Measurements from ENCODE around the gene SLC5A12.
A peak's percentile ranks its signal among the peaks of the same experiment; 100 is the strongest.

Gene SLC5A12, protein sequence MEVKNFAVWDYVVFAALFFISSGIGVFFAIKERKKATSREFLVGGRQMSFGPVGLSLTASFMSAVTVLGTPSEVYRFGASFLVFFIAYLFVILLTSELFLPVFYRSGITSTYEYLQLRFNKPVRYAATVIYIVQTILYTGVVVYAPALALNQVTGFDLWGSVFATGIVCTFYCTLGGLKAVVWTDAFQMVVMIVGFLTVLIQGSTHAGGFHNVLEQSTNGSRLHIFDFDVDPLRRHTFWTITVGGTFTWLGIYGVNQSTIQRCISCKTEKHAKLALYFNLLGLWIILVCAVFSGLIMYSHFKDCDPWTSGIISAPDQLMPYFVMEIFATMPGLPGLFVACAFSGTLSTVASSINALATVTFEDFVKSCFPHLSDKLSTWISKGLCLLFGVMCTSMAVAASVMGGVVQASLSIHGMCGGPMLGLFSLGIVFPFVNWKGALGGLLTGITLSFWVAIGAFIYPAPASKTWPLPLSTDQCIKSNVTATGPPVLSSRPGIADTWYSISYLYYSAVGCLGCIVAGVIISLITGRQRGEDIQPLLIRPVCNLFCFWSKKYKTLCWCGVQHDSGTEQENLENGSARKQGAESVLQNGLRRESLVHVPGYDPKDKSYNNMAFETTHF

DNA sequence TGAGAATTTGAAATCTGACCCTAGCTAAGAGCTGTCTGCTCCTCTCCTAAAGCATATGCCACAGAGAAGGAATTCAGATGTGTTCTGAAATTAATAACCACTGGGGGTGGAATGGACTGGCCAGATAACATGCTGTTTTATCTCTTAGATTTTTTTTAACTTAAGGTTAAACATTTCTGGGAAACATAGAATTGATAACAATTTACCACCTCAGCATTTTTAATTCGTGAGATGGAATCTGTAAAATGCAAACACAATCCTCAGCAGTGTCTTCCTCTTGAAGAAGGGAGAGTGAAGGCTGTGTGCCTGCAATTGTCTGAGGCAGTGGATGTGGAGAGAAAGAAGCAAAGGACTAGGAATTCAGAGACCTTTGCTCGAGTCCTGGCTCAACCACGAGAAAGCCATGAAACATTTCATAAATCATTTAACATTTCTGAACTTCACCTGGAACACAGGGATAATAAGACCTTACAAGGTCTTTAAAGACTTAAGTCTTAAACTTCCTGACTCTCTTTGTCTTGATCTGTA, at the start of gene SLC5A12:
Gene SLC5A12, minus strand, starts transcription at position 113 of the 528 bp plus-strand sequence. CDS start 346 bp downstream, outside the sequence.
- intact Hi-C loops (cut with DNase I), result no loop called here
- DNase-seq, result no peak

DNA sequence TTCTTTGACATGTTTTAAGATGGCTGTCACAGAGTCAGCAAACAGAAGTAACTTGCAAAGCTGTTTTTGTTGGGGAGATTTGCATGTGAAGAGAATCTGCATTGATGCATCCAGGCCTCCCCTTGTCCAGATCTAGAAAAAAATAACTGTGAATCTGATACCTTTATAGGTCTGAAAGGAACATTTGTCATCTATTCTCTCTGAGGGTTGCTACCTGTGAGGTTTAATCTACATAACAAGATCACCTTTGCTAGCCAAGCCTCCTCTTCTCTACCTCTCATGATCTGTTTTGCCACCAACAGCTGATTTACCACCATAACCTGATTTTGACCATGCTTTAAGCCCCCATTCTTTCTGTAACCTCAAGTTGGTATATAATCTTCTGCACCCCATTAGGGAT, 47.2 kb upstream of the SLC5A12 start:
- DNase-seq, result no peak
- intact Hi-C loops (cut with DNase I), result no loop called here

DNA sequence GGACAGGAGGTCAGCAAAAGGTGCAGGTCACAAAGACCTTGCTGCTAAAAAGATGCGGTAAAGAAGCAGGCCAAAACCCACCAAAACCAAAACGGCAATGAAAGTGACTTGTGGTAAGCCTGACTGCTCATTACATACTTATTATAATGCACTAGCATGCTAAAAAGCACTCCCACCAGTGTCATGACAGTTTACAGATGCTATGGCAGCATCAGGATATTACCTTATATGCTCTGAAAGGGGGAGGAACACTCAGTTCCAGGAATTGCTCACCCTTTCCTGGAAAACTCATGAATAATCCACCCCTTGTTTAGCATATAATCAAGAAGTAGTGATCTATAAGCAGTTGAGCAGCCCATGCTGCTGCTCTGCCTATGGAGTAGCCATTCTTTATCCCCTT, 45.2 kb upstream of the SLC5A12 start:
- DNase-seq, result no peak
- intact Hi-C loops (cut with DNase I), result no loop called here

DNA sequence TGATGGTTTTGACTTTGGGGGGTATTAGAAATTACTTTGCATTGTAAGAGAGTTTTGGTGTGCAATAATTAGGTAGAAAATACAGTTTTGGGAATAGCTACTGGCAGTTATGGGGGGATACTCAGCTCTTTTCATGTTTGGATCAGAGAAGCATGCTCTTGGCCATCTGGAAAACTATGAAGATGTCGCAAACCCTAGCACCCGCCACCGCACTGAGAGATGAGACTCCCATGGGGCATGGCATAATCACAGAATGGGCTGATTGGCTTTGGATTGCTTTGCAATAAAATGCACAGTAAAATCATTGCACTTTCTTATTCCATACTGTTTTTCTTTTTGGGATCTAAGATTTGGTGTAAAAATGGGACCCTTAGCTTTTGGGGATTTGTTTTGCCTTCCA, 43.5 kb upstream of the SLC5A12 start:
- intact Hi-C loops (cut with DNase I), result no loop called here
- no peak for DNase-seq

DNA sequence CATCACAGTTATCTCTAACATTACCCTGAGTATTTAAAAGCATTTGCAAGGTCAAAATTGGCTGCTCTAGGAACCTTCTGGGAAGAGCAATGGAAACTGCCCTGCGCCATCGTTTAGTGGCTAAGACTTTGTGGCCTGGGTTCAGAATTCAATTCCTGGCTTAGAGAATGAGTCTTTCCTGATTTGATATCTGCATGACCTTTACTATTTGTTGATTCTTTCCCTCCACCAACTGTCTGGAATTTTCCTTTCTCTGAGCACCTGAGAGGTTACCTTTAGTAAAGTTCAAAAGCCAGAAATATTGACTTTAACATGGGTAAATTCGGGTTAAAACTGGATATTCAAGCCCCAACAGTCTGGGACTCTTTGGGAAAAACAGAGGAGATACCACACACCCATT, 43.0 kb upstream of the SLC5A12 start:
- no peak for DNase-seq
- intact Hi-C loops (cut with DNase I), result no loop called here

DNA sequence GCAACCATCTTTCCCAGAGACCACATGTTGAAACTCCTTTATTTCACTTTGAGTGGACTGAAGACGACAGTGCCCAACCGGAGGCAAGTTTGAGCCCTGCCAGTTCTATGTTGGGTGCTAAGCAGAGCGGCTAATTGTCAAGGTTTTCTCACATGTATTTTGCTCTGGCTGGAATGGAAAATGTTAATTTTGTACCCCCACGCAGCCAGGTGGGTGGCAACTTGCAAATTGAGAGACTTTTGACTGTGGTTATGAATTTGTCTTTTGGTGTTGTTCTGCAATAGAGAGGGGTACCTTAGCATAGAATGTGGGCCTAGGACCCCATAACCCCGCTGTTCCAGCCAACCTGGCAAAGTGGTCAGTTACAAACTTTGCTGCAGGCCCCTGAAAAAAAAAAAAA, 42.5 kb upstream of the SLC5A12 start:
- intact Hi-C loops (cut with DNase I), result no loop called here
- peak in 34 of 42 donors; percentile 4 to 66 (median 33) for DNase-seq

DNA sequence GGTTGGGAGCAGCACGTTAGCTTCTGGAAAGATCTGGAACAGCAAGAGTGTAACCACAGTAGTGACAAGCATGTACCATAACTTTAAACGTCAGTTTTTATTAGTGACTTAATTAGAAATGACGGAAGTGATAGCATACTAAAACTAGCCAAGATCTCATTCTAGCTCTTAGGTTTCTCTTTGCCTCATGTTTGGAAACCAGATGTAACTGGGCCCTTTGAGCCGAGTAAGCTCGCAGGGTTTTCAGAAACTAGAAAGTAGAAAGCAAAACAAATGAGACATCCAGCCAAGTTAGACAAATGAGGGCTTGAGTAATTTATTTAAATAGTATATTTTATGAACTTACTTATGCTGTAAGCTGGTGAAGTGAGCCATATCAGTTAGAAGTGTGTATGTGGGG, 40.2 kb upstream of the SLC5A12 start:
- intact Hi-C loops (cut with DNase I), result no loop called here
- no peak for DNase-seq

DNA sequence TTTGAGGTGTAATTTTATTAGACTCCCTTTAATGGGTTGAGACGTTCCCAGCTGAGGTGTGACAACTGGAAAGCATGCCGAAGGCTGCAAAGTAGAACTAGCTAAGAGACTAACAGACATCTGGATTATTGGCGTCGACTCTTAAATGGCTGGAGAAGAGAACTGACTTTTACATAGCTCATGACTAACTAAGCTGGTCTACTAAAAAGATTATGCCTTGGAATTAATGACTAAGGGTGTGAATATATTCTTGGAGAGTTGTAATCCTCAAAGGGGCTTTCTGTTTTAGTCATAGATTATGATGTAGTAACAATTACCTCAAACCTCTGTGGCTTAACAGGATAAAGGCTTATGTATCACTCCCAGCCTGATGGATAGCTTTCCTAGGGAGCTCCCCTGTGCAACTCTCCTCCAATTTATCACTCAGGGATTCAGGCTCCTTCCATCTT, 39.5 kb upstream of the SLC5A12 start:
- intact Hi-C loops (cut with DNase I), result no loop called here
- no peak for DNase-seq

DNA sequence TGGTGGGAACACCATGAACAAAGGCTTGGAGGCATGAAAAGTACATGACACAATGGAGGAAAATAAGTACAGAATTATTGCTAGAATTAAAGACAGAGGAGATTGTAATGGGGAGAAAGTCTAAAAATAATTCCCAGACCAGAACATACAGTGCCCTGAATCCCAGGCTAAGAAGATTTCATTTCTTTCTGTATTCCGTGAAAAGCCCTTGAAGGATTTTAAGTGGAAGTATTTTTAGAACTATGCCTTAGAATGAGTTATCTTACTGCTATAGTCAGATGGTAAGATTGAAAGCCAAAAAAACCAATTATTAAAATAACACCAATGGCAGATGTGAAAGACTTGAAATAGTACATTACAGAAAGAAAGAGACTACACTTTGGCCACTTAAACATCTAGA, 36.1 kb upstream of the SLC5A12 start:
- DNase-seq, result no peak

DNA sequence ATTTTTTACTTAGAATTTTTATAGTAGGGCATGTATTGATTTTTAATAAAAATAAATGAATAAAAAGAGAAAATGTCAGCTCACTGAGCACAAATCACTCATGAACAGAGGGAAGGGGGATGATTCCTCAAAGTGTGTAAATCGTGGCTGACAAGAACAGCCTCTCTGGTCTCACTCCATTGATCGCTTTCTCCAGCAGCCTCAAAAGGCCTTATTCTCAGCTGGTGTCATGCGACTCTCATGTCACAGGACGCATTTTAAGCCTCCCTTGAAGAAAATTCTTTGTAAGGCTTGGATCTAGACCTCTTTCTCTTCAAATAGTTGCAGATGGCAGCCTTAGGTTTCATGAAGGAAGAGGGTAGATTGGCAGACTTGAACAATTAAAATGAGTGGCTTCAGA, 33.9 kb upstream of the SLC5A12 start:
- intact Hi-C loops (cut with DNase I), result loop anchor here (2.0 kb wide), 1 partner anchor 403 kb away; no protein-coding TSS in a partner anchor
- no peak for DNase-seq

More for the DNA sequence above, 36.1 kb upstream of the SLC5A12 start:
- intact Hi-C loops (cut with DNase I), result no loop called here

DNA sequence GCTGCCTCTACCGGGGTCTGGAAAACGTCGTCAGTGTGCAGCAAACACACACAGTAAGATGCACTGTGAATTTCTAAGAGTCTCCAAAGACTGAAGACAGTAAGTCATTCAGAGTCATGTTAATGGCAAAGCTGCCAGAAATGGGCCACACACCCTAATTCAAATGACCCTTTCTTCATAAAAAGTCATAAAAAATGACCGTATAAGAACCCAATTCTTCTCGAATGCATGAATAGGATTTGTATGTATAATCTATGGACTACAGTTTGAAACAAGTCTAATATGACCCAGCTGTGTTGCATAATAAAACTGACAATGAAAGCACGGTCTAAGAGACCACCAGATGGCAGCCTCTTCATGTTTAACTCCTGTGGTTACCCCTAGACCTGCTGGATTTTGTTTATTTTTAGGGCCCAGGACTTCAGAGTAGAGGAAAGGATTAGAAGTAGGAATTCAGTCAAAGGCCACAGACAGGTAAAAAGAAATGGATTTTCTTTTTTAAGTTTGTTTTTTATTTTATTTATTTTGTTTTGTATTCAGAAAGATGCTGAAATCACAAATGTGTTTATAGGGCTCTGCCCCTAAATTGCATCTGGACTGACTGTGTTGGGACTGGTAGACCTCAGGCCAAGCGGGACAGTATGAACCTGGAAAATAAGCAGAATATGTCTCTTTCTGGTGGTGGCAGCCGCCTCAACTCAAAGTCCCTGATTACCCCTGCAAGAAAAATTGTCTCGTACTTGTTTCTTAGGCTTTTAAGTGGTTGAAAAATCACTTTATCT, 32.1 kb upstream of the SLC5A12 start:
- peak in 37 of 42 donors; percentile 16 to 82 (median 53) for DNase-seq
- intact Hi-C loops (cut with DNase I), result loop anchor here (2.0 kb wide), 1 partner anchor 405 kb away; no protein-coding TSS in a partner anchor

DNA sequence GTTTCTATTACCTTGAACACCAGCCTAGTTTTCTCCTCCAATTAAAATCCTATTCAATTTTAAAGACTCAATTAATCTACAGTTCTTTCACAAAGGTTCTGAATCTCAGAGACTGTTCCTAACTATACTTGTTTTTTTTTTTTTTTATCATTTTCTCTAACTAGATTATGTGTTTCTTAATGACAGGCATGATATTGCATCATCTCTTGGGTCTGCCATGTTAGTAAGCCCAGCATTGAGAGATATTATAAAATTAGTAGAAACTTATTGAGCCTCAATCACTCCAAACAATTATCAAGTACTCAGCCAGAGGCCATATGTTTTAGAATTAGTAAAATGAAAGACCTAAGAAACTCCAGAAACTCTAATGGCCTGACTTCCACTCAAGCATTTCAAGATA, 28.1 kb upstream of the SLC5A12 start:
- no peak for DNase-seq
- intact Hi-C loops (cut with DNase I), result no loop called here

DNA sequence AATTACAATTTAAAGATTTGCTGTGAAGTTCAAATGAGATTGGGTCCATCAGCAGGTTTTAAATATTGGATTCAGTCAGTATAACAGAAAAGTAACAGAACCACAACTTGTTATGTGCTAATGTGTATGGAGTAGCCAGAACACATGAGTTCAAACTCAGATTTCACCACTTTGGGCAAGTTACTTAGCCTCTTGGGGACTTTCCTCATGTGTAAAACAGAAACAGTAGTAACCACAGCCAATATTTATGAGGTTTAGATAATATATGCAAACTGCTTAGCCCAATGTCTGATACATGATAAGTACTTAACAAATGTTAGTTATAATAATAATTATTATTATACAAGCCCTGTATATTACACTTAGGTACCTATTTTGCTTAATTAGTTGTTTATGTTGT, 21.8 kb upstream of the SLC5A12 start:
- intact Hi-C loops (cut with DNase I), result no loop called here
- no peak for DNase-seq

DNA sequence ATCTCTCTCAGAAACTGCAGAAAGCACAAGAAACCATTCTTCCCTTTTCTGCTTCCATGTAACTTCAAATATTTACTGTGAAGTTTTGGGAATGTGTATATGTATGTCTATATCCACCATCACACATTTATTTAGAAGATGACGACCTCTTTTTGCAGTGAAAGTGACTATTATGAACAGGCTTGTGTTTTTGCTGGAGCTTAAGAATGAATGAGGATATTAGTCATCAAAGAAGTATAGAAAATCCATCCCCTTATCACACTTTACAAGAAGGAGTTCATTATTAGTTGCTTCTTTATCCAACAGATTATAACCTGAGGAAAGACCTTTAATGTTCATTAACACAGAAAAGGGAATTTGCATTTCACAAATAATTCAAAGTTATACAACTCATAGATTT, 21.1 kb upstream of the SLC5A12 start:
- no peak for DNase-seq
- intact Hi-C loops (cut with DNase I), result no loop called here

DNA sequence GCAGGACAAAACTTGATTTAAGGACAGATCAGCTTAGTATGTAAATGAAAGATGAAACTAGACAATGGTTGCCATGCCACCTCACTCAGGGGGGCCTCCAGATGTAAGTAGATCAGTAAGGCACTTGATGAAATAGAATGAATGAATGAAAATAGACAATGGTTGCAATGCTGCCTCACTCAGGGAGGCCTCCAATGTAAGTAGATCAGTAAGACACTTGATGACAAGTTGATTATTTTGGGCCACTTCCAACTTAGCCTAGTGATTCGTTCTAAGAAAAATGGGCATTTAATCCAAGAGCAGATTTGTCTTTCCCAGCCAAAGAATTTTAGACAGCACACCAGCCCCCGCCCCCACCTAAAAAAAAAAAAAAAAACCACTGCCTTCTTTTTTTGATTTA, 19.2 kb upstream of the SLC5A12 start:
- intact Hi-C loops (cut with DNase I), result no loop called here
- DNase-seq, result no peak

DNA sequence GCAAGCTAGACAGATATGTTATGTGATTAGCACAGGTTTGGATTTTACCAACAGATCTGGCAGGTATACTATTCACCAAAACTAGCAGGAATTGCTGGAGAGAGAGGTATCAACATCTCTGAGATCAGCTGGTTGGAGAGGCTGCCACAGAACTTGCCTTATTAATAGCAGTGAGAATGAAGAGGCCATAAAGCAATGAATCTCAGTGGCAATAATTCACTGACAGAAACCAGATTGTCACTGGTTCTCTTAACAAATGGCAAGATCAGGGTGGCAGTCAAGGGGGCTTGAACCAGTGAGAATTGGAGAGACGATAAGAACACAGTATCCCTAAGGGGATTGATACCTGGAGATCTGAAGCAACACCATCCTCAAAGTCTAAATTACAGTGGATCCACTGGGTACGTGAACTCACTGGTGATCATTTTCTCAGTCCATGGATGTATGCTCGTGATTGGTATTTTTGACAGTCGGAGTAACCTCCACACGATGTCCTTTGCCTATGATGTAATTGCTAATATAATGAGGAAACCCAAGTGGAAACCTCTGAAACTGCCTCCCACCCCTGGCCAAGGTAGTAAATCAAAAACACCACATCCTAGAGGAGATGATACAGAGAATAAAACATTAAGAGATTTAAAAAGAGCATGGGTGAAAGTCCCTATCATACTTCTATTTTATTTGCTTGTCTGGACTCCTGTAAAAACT, 17.7 kb upstream of the SLC5A12 start:
- intact Hi-C loops (cut with DNase I), result no loop called here
- no peak for DNase-seq

DNA sequence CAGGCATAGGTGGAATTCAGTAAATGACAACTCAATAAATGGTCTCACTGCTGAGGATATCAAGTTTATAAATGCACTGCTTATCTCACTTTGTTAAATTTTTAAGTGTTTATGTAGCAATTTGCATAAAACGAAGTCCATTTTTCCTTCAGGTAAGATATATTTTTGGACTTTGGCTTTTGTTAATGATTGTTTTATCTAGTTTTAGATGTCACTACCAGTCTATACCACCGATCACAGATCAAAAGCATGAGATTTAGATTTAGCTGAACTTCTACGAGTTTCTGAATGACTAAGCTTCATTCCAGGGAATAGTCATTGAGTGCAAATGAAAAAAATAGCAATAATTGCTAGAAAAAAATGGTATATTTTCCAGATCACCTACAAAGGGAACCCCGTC, 12.8 kb upstream of the SLC5A12 start:
- intact Hi-C loops (cut with DNase I), result no loop called here
- no peak for DNase-seq

DNA sequence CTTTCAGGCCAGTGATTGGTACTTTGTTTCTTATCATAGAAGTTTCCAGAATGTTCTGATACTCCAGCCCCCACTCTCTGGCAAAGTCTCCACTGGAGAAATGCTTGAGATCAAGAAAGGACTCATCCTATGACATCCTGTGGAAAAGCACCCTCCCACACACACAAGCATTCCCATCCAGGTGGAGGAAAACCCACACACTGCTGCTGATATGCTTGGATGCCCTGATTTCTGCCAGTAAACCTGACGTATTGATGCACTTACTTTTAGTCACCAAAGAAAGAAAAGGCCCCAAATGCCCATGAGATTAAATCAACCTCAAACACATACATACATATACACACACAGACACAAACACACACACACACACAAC, 9.2 kb upstream of the SLC5A12 start:
- DNase-seq, result peak in 22 of 42 donors; percentile 3 to 68 (median 24)
- intact Hi-C loops (cut with DNase I), result no loop called here
